ENCODE measurements around the gene FOXO1.
A peak's percentile ranks its signal among the peaks of the same experiment; 100 is the strongest.

The FOXO1 gene

DNA sequence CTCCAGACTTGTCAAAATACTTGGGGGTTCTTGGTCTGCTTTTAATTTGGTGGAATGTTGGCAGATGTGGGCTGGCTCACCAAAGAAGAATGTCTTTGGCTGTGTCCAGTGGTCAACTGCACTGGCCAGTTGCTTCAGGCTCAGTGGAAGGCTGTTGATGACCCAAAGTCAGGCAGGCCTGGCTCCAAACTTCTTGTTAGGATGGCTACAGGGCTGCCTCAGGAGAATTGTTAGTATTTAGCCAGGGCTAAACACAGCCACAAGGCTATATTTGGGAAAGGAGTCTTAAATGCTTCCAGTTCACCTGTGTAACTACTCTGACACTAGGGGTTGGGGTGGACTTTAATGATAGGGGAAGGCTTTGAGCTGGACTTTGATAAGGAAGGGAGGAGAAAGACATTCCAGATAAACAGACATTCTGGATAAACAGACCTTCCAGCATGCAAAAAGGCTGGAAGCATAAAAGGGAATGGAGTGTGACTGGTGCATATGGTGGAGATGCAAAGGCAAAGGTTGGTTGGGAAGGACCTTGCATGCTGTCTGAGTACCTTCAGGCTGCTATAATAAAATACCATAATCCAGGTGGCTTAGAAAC, 116.8 kb downstream of the FOXO1 start:
- H2BK5ac ChIP-seq (ENCODE audit: low read depth, low read length, poor library complexity, severe bottlenecking), result no peak overlapping the region
- no peak overlapping the region for H3K18ac ChIP-seq (ENCODE audit: low read depth in 1 of 2, low read length in 2 of 2)
- no peaks in the 10 kb centered on the region for H3K27me3 ChIP-seq (ENCODE audit: control insufficient read depth in 1 of 2, insufficient read depth in 1 of 2, low read length in 2 of 2)
- no peak overlapping the region for H4K91ac ChIP-seq (ENCODE audit: low read length)
- peak overlapping the region; percentile 31 for H2AK5ac ChIP-seq (ENCODE audit: low read length, severe bottlenecking)
- H2BK15ac ChIP-seq (ENCODE audit: low read depth, poor library complexity, severe bottlenecking), result no peak overlapping the region
- H3K4me1 ChIP-seq (ENCODE audit: control insufficient read depth, insufficient read depth, low read depth, low read length), result peaks cover 14% of the 10 kb centered on the region
- DNase-seq, result no peak
- no peak overlapping the region for H3K23ac ChIP-seq (ENCODE audit: low read length in 2 of 2)
- H2BK12ac ChIP-seq (ENCODE audit: low read length in 2 of 2), result no peak overlapping the region
- H3K27ac ChIP-seq (ENCODE audit: low read length, poor library complexity, severe bottlenecking), result no peak overlapping the region
- peaks cover 9% of the 10 kb centered on the region for H3K79me1 ChIP-seq (replicated peaks; ENCODE audit: low read length, poor library complexity, severe bottlenecking)
- no peak overlapping the region for H3K4me3 ChIP-seq (ENCODE audit: insufficient read depth in 1 of 2, low read depth in 1 of 2, low read length in 2 of 2)
- H3K4ac ChIP-seq (ENCODE audit: low read depth in 1 of 2, low read length in 2 of 2), result no peak overlapping the region
- H3K9ac ChIP-seq (ENCODE audit: low read length), result no peak overlapping the region
- H2BK120ac ChIP-seq (ENCODE audit: low read depth, low read length), result no peak overlapping the region
- H2AFZ ChIP-seq (ENCODE audit: low read depth, low read length), result no peak overlapping the region
- no peaks in the 10 kb centered on the region for H3K9me3 ChIP-seq (ENCODE audit: control insufficient read depth, low read length)
- no peak overlapping the region for H3K4me2 ChIP-seq (ENCODE audit: low read length, poor library complexity, severe bottlenecking)
- H3K14ac ChIP-seq (ENCODE audit: low read length in 2 of 2), result no peak overlapping the region
- no peaks in the 10 kb centered on the region for H3K36me3 ChIP-seq (ENCODE audit: control insufficient read depth in 1 of 2, insufficient read depth in 2 of 2, low read depth in 1 of 2, low read length in 2 of 2)
- no peak overlapping the region for H4K8ac ChIP-seq (ENCODE audit: low read length)

DNA sequence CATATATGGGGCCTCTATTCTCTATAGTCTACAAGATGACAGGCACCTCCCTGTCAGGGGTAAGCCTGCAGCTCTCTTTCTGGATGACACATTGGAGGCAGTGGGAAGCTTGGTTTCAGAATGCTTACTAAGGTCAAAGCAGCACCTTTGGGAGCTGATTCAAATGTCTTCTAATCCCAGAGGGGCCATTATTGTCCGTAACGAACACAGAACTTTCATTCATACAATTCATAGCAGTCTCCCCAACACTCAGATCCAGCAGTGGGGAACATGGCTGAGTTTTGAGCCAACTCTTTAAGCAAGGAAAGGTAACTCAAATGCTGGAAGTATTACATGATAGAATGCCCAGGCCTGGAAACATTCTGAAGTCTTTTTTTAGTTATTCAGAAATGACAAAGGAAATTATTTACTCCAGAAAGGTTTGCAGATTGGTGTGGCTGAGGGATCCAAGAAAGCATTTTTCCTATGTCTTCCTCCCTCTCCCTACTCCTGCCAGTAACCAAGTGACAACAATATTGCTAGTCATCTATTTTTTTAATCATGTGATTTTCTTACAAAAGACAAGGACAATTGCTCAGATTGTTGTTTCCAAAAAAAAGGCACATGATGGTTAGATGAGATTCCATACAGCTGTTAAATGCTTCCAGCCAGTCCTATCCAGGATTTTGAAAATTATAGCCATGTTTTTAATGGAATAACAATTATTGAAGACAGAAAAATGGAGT, 118.7 kb downstream of the FOXO1 start:
- DNase-seq, result no peak
- Histone ChIP-seq H3K36me3 (ENCODE audit: control insufficient read depth in 1 of 2, insufficient read depth in 2 of 2, low read depth in 1 of 2, low read length in 2 of 2) (no peaks in the 10 kb centered on the region), H3K14ac (ENCODE audit: low read length in 2 of 2) (no peak overlapping the region), H3K27ac (ENCODE audit: low read length, poor library complexity, severe bottlenecking) (no peak overlapping the region), H3K79me1 (replicated peaks; ENCODE audit: low read length, poor library complexity, severe bottlenecking) (peaks cover 8% of the 10 kb centered on the region), H2BK12ac (ENCODE audit: low read length in 2 of 2) (no peak overlapping the region), H3K4me3 (ENCODE audit: insufficient read depth in 1 of 2, low read depth in 1 of 2, low read length in 2 of 2) (no peak overlapping the region), H3K4ac (ENCODE audit: low read depth in 1 of 2, low read length in 2 of 2) (no peak overlapping the region), H3K23ac (ENCODE audit: low read length in 2 of 2) (no peak overlapping the region), H3K9ac (ENCODE audit: low read length) (peak overlapping the region; percentile 59), H2BK15ac (ENCODE audit: low read depth, poor library complexity, severe bottlenecking) (no peak overlapping the region), H4K8ac (ENCODE audit: low read length) (no peak overlapping the region), H3K4me1 (ENCODE audit: control insufficient read depth, insufficient read depth, low read depth, low read length) (peaks cover 6% of the 10 kb centered on the region), H2AFZ (ENCODE audit: low read depth, low read length) (no peak overlapping the region), H3K27me3 (ENCODE audit: control insufficient read depth in 1 of 2, insufficient read depth in 1 of 2, low read length in 2 of 2) (no peaks in the 10 kb centered on the region), H4K91ac (ENCODE audit: low read length) (no peak overlapping the region), H3K18ac (ENCODE audit: low read depth in 1 of 2, low read length in 2 of 2) (no peak overlapping the region), H3K4me2 (ENCODE audit: low read length, poor library complexity, severe bottlenecking) (no peak overlapping the region), H3K9me3 (ENCODE audit: control insufficient read depth, low read length) (no peaks in the 10 kb centered on the region), H2BK5ac (ENCODE audit: low read depth, low read length, poor library complexity, severe bottlenecking) (no peak overlapping the region), H2AK5ac (ENCODE audit: low read length, severe bottlenecking) (no peak overlapping the region), H2BK120ac (ENCODE audit: low read depth, low read length) (no peak overlapping the region)
- WGBS, result 80% methylated on average over 1 of the region's 2 CpGs

DNA sequence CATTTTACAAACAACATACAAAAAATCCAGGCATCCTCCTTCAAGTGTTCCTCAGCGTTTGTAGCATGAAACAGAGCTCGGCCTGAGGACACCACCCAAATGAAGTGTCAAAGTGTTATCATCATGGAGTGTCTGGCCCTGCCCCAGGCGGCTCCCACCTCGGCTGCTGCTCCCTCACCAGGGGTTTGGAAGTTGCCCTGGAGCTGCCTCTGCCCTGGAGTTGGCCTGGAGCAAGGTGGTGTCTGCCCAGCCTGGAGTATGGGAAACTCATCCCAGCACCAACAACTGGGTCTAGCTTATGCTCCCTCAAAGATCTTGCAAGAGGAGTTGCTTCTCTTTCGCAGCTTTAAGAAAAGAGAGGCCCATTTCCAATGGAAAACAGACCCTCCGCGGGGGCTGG, 120.4 kb downstream of the FOXO1 start:
- Histone ChIP-seq H3K14ac (ENCODE audit: low read length in 2 of 2) (no peak overlapping the region), H3K23ac (ENCODE audit: low read length in 2 of 2) (no peak overlapping the region), H3K36me3 (ENCODE audit: control insufficient read depth in 1 of 2, insufficient read depth in 2 of 2, low read depth in 1 of 2, low read length in 2 of 2) (no peaks in the 10 kb centered on the region), H2BK120ac (ENCODE audit: low read depth, low read length) (no peak overlapping the region), H4K91ac (ENCODE audit: low read length) (no peak overlapping the region), H3K9ac (ENCODE audit: low read length) (no peak overlapping the region), H3K18ac (ENCODE audit: low read depth in 1 of 2, low read length in 2 of 2) (no peak overlapping the region), H3K79me1 (replicated peaks; ENCODE audit: low read length, poor library complexity, severe bottlenecking) (peaks cover 6% of the 10 kb centered on the region), H3K9me3 (ENCODE audit: control insufficient read depth, low read length) (no peaks in the 10 kb centered on the region), H2BK15ac (ENCODE audit: low read depth, poor library complexity, severe bottlenecking) (no peak overlapping the region), H3K4me1 (ENCODE audit: control insufficient read depth, insufficient read depth, low read depth, low read length) (peaks cover 2% of the 10 kb centered on the region), H3K4me3 (ENCODE audit: insufficient read depth in 1 of 2, low read depth in 1 of 2, low read length in 2 of 2) (no peak overlapping the region), H3K4ac (ENCODE audit: low read depth in 1 of 2, low read length in 2 of 2) (no peak overlapping the region), H2AK5ac (ENCODE audit: low read length, severe bottlenecking) (peak overlapping the region; percentile 36), H3K27me3 (ENCODE audit: control insufficient read depth in 1 of 2, insufficient read depth in 1 of 2, low read length in 2 of 2) (no peaks in the 10 kb centered on the region), H2AFZ (ENCODE audit: low read depth, low read length) (no peak overlapping the region), H3K4me2 (ENCODE audit: low read length, poor library complexity, severe bottlenecking) (no peak overlapping the region), H4K8ac (ENCODE audit: low read length) (no peak overlapping the region), H2BK12ac (ENCODE audit: low read length in 2 of 2) (no peak overlapping the region), H3K27ac (ENCODE audit: low read length, poor library complexity, severe bottlenecking) (no peak overlapping the region), H2BK5ac (ENCODE audit: low read depth, low read length, poor library complexity, severe bottlenecking) (no peak overlapping the region)
- DNase-seq, result no peak
- WGBS, result 68% methylated on average over 7 of the region's 7 CpGs

DNA sequence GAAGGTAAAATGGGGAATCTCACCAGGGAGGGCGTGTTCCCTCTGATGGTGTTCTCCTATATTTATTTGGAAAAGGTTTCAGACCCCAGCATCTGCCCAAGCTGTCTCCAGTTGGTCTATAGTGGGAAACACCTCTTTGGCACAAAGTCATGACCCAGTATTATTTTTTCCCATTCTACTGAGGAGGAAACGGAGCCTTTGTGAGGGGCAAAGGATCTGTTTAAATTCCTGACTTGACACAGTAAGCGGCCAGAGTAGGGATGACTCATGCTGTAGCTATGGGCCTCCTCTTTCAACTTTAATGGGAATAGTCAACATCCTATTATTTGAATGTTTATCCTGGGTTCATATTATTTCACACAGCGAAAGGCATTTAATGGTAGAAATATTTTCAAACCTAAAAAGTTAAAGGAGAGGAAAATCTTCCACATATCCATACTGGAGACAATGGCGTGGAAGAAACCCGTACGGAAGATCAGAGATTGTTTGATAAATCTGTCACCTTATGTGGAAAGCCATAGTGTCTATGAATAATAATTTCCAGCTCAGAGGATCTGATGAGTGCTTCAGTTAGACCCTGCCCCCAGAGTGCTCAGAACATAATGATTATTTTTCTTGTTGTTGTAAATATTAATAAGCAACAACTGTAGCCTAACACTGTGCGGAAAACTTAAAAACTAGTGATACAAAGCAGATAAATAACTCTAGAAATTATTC, 126.0 kb downstream of the FOXO1 start:
- Histone ChIP-seq H2AK5ac (ENCODE audit: low read length, severe bottlenecking) (no peak overlapping the region), H3K23ac (ENCODE audit: low read length in 2 of 2) (no peak overlapping the region), H2BK15ac (ENCODE audit: low read depth, poor library complexity, severe bottlenecking) (no peak overlapping the region), H2BK12ac (ENCODE audit: low read length in 2 of 2) (no peak overlapping the region), H3K14ac (ENCODE audit: low read length in 2 of 2) (no peak overlapping the region), H3K4me1 (ENCODE audit: control insufficient read depth, insufficient read depth, low read depth, low read length) (peaks cover 2% of the 10 kb centered on the region), H3K18ac (ENCODE audit: low read depth in 1 of 2, low read length in 2 of 2) (no peak overlapping the region), H3K27ac (ENCODE audit: low read length, poor library complexity, severe bottlenecking) (peak overlapping the region; percentile 98), H3K9me3 (ENCODE audit: control insufficient read depth, low read length) (no peaks in the 10 kb centered on the region), H2AFZ (ENCODE audit: low read depth, low read length) (no peak overlapping the region), H3K4me3 (ENCODE audit: insufficient read depth in 1 of 2, low read depth in 1 of 2, low read length in 2 of 2) (no peak overlapping the region), H3K27me3 (ENCODE audit: control insufficient read depth in 1 of 2, insufficient read depth in 1 of 2, low read length in 2 of 2) (no peaks in the 10 kb centered on the region), H3K79me1 (replicated peaks; ENCODE audit: low read length, poor library complexity, severe bottlenecking) (peaks cover 7% of the 10 kb centered on the region), H2BK120ac (ENCODE audit: low read depth, low read length) (no peak overlapping the region), H3K4me2 (ENCODE audit: low read length, poor library complexity, severe bottlenecking) (peak overlapping the region; percentile 28), H3K4ac (ENCODE audit: low read depth in 1 of 2, low read length in 2 of 2) (no peak overlapping the region), H4K8ac (ENCODE audit: low read length) (no peak overlapping the region), H2BK5ac (ENCODE audit: low read depth, low read length, poor library complexity, severe bottlenecking) (peak overlapping the region; percentile 62), H4K91ac (ENCODE audit: low read length) (no peak overlapping the region), H3K36me3 (ENCODE audit: control insufficient read depth in 1 of 2, insufficient read depth in 2 of 2, low read depth in 1 of 2, low read length in 2 of 2) (peaks cover 0 to 1% of the 10 kb centered on the region in 2 experiments), H3K9ac (ENCODE audit: low read length) (no peak overlapping the region)
- peak; percentile 72 for DNase-seq
- 75% methylated on average over 5 of the region's 8 CpGs for WGBS

Measured in mesenchymal stem cell (in vitro differentiated cells and primary cell).